Ascending aorta (tissue), 2 donors: Measurements from ENCODE around the gene KPNB1. TPM values are rescaled to one million over a fixed set of nuclear protein-coding genes. Genes with fewer than 3 reads are reported as not detected.

Source experiments
- DNase-seq, 2 donors: peaks; one replicate each; pipeline ENCODE4 v3.0.0-alpha.2; 2019; ENCODE audit warnings: low spot score in 2 of 2
- H3K27ac ChIP-seq, 2 donors: fragments of 200-600 bp; sonication (generic); one replicate each; pipeline ENCODE4 v1.5.1; 2016 to 2017; ENCODE audit warnings: mild to moderate bottlenecking in 1 of 2
- H3K27me3 ChIP-seq: fragments of 200-600 bp; sonication (generic); one replicate; pipeline ENCODE4 v1.5.1; 2017
- H3K36me3 ChIP-seq, 2 donors: fragments of 200-600 bp; sonication (generic); one replicate each; pipeline ENCODE4 v1.5.1; 2016
- H3K4me1 ChIP-seq, 2 donors: fragments of 200-600 bp; sonication (generic); one replicate each; pipeline ENCODE4 v1.5.1; 2016 to 2017; ENCODE audit warnings: mild to moderate bottlenecking in 1 of 2
- H3K4me3 ChIP-seq, 2 donors: fragments of 200-600 bp; sonication (generic); one replicate each; pipeline ENCODE4 v1.5.1; 2016 to 2017; ENCODE audit warnings: mild to moderate bottlenecking in 1 of 2
- H3K9me3 ChIP-seq, 2 donors: fragments of 200-600 bp; sonication (generic); one replicate each; pipeline ENCODE4 v1.5.1; 2016
- intact Hi-C: fragments of 100-400 bp; cut with DNase I; formaldehyde crosslinking; loops from one replicate; pipeline ENCODE4 v1.15.1; 2023
- total RNA-seq: library from RNA; depleted of rRNA; stranded (reverse); fragments of >200 nt; gene quantifications from one replicate; pipeline ENCODE4 v1.1.0, GENCODE V29; 2016
- TF ChIP-seq, protein P1 (sequence below), 3 experiments: fragments of 200-600 bp in 2 of 3; fragments of 450-650 bp in 1 of 3; sonication (generic) in 2 of 3; IDR thresholded peaks; one replicate each; pipeline ENCODE4 v1.5.1; 2016 to 2019; ENCODE audit warnings: antibody characterized with exemption in 3 of 3, mild to moderate bottlenecking in 1 of 3, moderate library complexity in 1 of 3

The KPNB1 gene
- total RNA-seq, 1 donor from 2014 or later: 261 TPM

DNA sequence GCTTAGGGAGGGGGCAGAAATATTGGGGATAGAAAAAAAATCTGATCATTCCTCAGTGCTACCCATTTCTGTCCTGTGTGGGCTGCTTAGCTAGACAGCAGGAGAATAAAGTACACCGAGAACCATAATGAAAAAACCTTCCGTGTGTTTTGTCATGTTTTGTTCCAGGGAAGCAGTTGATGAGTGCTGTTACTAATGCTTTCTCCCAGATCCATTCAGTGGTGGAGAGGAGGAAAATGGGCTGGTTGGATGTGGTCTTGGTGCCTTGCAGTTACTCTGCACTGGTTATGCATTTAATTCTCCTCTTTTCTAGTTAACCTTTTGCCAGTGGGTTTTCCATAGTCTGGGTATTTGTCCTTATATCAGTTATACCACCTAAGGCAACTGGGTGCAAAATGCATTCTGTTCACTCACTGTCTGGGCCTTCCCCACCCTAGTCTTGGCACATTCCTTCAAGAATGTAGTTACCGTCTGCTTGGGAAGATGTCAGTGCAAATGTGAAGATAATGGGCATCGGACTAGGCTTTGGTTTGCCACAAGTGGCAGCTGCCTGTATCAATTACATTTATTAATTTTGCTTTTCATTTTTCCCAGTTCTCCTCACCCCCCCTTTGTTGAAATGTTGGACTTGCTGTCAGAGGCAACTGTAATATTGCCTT, 34.9 kb downstream of the KPNB1 start:
- TF ChIP-seq, protein P1, sequence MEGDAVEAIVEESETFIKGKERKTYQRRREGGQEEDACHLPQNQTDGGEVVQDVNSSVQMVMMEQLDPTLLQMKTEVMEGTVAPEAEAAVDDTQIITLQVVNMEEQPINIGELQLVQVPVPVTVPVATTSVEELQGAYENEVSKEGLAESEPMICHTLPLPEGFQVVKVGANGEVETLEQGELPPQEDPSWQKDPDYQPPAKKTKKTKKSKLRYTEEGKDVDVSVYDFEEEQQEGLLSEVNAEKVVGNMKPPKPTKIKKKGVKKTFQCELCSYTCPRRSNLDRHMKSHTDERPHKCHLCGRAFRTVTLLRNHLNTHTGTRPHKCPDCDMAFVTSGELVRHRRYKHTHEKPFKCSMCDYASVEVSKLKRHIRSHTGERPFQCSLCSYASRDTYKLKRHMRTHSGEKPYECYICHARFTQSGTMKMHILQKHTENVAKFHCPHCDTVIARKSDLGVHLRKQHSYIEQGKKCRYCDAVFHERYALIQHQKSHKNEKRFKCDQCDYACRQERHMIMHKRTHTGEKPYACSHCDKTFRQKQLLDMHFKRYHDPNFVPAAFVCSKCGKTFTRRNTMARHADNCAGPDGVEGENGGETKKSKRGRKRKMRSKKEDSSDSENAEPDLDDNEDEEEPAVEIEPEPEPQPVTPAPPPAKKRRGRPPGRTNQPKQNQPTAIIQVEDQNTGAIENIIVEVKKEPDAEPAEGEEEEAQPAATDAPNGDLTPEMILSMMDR (IDR thresholded peaks at IDR 0.05): no peak
- no peaks in the 10 kb centered on the region for H3K9me3 ChIP-seq
- intact Hi-C loops: no loop called here
- H3K27ac ChIP-seq: no peak overlapping the region
- H3K36me3 ChIP-seq: peaks cover 39 to 44% of the 10 kb centered on the region in 2 donors
- no peaks in the 10 kb centered on the region for H3K27me3 ChIP-seq
- H3K4me3 ChIP-seq: no peak overlapping the region
- no peaks in the 10 kb centered on the region for H3K4me1 ChIP-seq
- no peak for DNase-seq

DNA sequence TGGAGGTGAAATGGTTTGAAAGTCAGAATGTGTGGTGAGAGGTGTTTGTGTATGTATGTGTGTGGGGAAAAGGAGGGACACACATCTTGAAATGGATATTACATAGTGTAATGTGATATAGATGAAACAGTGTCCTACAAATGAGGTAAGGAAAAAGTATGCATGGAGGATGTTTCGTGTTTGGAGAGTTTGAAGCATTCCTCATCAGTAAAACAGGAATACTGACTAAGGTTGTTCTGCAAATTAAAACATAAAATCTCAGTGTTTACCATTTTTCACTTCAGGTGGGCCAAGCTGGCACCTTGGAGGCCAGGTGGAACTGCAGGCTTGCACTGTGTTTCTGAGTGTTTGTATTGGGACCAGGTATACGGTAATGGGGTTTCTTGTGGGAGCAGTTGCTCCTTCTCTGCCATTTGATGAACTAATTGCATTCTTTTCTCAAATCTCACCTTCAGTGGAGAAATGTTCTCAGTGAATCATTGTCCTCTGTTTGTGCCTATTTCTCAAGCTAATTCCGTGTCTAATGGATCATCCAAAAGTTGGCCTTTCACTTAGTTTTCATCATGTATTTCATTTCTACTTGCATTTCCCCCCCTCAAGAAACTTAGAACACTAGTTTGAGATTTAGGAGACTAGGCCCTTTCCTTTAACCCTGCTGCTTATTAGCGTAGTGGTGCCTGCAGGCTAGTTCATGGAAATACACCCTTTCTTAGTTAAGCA, 36.0 kb downstream of the KPNB1 start:
- Histone ChIP-seq H3K4me3 (no peak overlapping the region), H3K27me3 (no peaks in the 10 kb centered on the region), H3K4me1 (no peaks in the 10 kb centered on the region), H3K36me3 (peaks cover 28 to 34% of the 10 kb centered on the region in 2 donors), H3K27ac (no peak overlapping the region), H3K9me3 (no peaks in the 10 kb centered on the region)
- no peak for DNase-seq
- intact Hi-C loops: no loop called here
- TF ChIP-seq, protein P1 (IDR thresholded peaks at IDR 0.05): no peak

DNA sequence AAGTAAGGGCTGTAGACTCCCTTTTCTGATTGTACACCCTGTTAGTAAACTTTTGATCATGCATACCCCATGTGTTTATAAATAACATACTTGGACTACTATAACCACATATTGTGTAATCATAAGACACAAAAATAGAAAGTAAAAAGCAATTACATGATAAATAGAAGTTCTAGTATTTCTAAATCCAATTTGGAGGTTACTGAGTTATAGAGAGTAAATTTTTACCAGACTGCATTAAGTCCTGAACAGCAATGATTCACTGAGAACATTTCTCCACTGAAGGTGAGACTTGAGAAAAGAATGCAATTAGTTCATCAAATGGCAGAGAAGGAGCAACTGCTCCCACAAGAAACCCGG, 36.5 kb downstream of the KPNB1 start:
- Histone ChIP-seq H3K9me3 (no peaks in the 10 kb centered on the region), H3K4me3 (no peak overlapping the region), H3K27me3 (no peaks in the 10 kb centered on the region), H3K27ac (no peak overlapping the region), H3K4me1 (no peaks in the 10 kb centered on the region), H3K36me3 (peaks cover 23 to 29% of the 10 kb centered on the region in 2 donors)
- DNase-seq: no peak
- TF ChIP-seq, protein P1 (IDR thresholded peaks at IDR 0.05): no peak
- intact Hi-C loops: no loop called here

DNA sequence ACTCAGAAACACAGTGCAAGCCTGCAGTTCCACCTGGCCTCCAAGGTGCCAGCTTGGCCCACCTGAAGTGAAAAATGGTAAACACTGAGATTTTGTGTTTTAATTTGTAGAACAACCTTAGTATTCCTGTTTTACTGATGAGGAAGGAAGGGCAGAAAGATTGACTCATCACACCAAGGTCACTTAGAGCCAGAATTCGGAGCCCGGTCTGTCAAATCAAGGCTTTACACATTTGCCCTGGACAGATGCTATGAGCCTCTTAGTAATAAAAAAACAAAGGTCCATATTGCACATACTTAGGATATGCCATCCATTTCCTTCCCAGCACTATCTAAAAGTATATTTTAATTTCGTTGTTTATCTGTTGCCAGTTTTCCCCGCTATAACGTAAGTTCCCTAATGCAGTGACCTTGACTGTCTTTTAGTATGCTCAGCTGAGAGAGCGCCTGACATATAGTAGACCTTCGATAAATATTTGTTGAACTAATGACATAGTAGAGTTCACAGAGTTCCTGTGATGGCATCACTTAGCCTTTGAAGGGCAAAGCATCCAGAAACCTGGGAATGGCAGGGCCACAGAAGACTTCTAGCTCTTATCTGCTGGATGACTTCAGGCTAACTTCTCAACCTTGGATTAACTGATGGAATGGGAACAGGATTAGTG, 37.1 kb downstream of the KPNB1 start:
- Histone ChIP-seq H3K4me3 (no peak overlapping the region), H3K27me3 (no peaks in the 10 kb centered on the region), H3K9me3 (no peaks in the 10 kb centered on the region), H3K27ac (no peak overlapping the region), H3K36me3 (peaks cover 17 to 23% of the 10 kb centered on the region in 2 donors), H3K4me1 (no peaks in the 10 kb centered on the region)
- TF ChIP-seq, protein P1 (IDR thresholded peaks at IDR 0.05): no peak
- intact Hi-C loops: no loop called here
- DNase-seq: no peak

DNA sequence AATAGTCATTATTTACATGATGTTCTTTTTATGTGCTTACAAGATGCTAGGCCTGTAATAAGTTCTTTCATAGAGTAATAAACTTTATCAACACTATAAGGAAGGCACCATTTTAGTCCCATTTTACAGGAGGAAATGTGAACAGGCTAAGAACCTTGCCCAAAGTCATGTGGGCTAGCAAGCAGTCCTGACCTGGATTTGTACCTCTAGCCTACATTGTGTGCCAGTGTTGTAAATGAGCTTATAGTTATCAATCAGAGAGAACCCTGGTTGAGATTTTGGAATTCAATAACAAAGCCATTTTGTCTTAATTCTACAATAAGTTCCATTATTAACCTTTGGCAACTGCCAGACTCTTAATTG, 37.6 kb downstream of the KPNB1 start:
- DNase-seq: no peak
- intact Hi-C loops: no loop called here
- Histone ChIP-seq H3K36me3 (peaks cover 12 to 18% of the 10 kb centered on the region in 2 donors), H3K27ac (no peak overlapping the region), H3K27me3 (no peaks in the 10 kb centered on the region), H3K4me1 (no peaks in the 10 kb centered on the region), H3K4me3 (no peak overlapping the region), H3K9me3 (no peaks in the 10 kb centered on the region)
- TF ChIP-seq, protein P1 (IDR thresholded peaks at IDR 0.05): no peak
